Tibial artery (tissue), 4 donors: Measurements from ENCODE around the gene PRKG1.
"Not testable (repeated sequence)": the region's sequence is repeated elsewhere in the genome, so short reads cannot be mapped to it uniquely, and the experiment has no call there.

Experiments
- DNase-seq, 2 donors: peaks; one replicate each; pipeline ENCODE4 v3.0.0-alpha.2; 2019
- H3K27ac ChIP-seq, 2 donors: fragments of 200-600 bp; sonication (generic) in 1 of 2; 1 replicate in 1 of 2; 2 replicates in 1 of 2; pipeline ENCODE4 v1.5.1; 2018 to 2019; ENCODE audit warnings: mild to moderate bottlenecking in 1 of 2
- H3K27me3 ChIP-seq, 2 donors: fragments of 200-600 bp; sonication (generic) in 1 of 2; one replicate each; pipeline versions ENCODE4 v1.5.1 to v1.6.0; 2016 to 2019
- H3K36me3 ChIP-seq, 3 donors: fragments of 200-600 bp; sonication (generic) in 2 of 3; one replicate each; pipeline ENCODE4 v1.5.1; 2016 to 2019; ENCODE audit warnings: mild to moderate bottlenecking in 2 of 3
- H3K4me1 ChIP-seq, 4 donors: fragments of 200-600 bp; sonication (generic) in 2 of 4; 1 replicate in 3 of 4; 2 replicates in 1 of 4; pipeline ENCODE4 v1.5.1; 2016 to 2019
- H3K4me3 ChIP-seq, 2 donors: fragments of 200-600 bp; sonication (generic) in 1 of 2; 1 replicate in 1 of 2; 2 replicates in 1 of 2; pipeline ENCODE4 v1.5.1; 2018 to 2019; ENCODE audit warnings: mild to moderate bottlenecking in 2 of 2
- H3K9me3 ChIP-seq, 3 donors: fragments of 200-600 bp; sonication (generic) in 1 of 3; one replicate each; pipeline ENCODE4 v1.5.1; 2016 to 2019
- CTCF ChIP-seq, 2 experiments: fragments of 200-600 bp in 1 of 2; fragments of 450-650 bp in 1 of 2; IDR thresholded peaks; one replicate each; pipeline ENCODE4 v1.5.1; 2017 to 2019; ENCODE audit warnings: antibody characterized with exemption in 2 of 2, mild to moderate bottlenecking in 1 of 2, moderate library complexity in 1 of 2
- intact Hi-C: fragments of 100-400 bp; cut with DNase I; formaldehyde crosslinking; loops from one replicate; pipeline ENCODE4 v1.15.0; 2023; ENCODE audit warnings: low total_unique reads

PRKG1 gene

GRCh38 chr10:51156926-51157325, 82.6 kb downstream of the PRKG1 start:
- intact Hi-C loops, result no loop called here
- Histone ChIP-seq H3K4me3 (no peak overlapping the region), H3K27ac (no peak overlapping the region), H3K27me3 (no peaks in the 10 kb centered on the region), H3K4me1 (peaks cover 0 to 41% (median 1%) of the 10 kb centered on the region in 4 donors), H3K9me3 (no peaks in the 10 kb centered on the region), H3K36me3 (peaks cover 0 to 11% (median 0%) of the 10 kb centered on the region in 3 donors)
- DNase-seq, result no peak
- TF ChIP-seq CTCF (IDR thresholded peaks at IDR 0.05), result no peak

GRCh38 chr10:51158832-51159231, 84.5 kb downstream of the PRKG1 start:
- TF ChIP-seq CTCF (IDR thresholded peaks at IDR 0.05), result no peak

GRCh38 chr10:51159841-51160240, 85.6 kb downstream of the PRKG1 start:
- H3K4me1 ChIP-seq, result peaks cover 0 to 28% (median 3%) of the 10 kb centered on the region in 4 donors
- DNase-seq, result no peak
- no peak for TF ChIP-seq CTCF (IDR thresholded peaks at IDR 0.05)
- H3K4me3 ChIP-seq, result no peak overlapping the region
- peaks cover 0 to 7% (median 5%) of the 10 kb centered on the region in 3 donors for H3K36me3 ChIP-seq
- H3K9me3 ChIP-seq, result no peaks in the 10 kb centered on the region
- no peaks in the 10 kb centered on the region for H3K27me3 ChIP-seq
- no peak overlapping the region for H3K27ac ChIP-seq
- intact Hi-C loops, result no loop called here

More at GRCh38 chr10:51158832-51159231, 84.5 kb downstream of the PRKG1 start:
- no peak overlapping the region for H3K4me3 ChIP-seq
- H3K36me3 ChIP-seq, result peaks cover 0 to 6% (median 6%) of the 10 kb centered on the region in 3 donors
- H3K4me1 ChIP-seq, result peaks cover 0 to 32% (median 3%) of the 10 kb centered on the region in 4 donors
- no peaks in the 10 kb centered on the region for H3K9me3 ChIP-seq
- H3K27ac ChIP-seq, result no peak overlapping the region
- no peak for DNase-seq
- intact Hi-C loops, result no loop called here
- no peaks in the 10 kb centered on the region for H3K27me3 ChIP-seq

DNA sequence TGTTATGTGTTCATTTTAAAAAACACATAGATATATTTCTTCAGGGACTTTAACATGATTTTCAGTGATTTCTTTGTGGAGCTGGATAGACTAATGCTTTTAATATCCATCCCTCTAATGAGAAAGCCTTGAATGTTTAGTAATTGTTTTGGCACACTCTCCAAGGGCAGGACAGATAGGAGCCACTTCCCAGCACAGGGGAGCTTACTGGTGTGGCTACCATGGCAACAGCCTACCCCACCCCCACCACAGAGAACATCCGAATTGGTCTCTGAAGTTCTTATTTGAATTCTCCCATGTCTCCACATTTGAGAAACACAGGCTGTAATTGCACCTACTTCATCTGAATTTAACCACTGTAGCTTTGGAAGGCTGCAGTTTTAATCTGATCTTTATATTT, 87.7 kb downstream of the PRKG1 start:
- intact Hi-C loops, result no loop called here
- TF ChIP-seq CTCF (IDR thresholded peaks at IDR 0.05), result no peak
- Histone ChIP-seq H3K27ac (no peak overlapping the region), H3K4me3 (no peak overlapping the region), H3K4me1 (peaks cover 0 to 28% (median 3%) of the 10 kb centered on the region in 4 donors), H3K9me3 (no peaks in the 10 kb centered on the region), H3K36me3 (peaks cover 0 to 7% (median 0%) of the 10 kb centered on the region in 3 donors), H3K27me3 (no peaks in the 10 kb centered on the region)
- DNase-seq, result no peak

DNA sequence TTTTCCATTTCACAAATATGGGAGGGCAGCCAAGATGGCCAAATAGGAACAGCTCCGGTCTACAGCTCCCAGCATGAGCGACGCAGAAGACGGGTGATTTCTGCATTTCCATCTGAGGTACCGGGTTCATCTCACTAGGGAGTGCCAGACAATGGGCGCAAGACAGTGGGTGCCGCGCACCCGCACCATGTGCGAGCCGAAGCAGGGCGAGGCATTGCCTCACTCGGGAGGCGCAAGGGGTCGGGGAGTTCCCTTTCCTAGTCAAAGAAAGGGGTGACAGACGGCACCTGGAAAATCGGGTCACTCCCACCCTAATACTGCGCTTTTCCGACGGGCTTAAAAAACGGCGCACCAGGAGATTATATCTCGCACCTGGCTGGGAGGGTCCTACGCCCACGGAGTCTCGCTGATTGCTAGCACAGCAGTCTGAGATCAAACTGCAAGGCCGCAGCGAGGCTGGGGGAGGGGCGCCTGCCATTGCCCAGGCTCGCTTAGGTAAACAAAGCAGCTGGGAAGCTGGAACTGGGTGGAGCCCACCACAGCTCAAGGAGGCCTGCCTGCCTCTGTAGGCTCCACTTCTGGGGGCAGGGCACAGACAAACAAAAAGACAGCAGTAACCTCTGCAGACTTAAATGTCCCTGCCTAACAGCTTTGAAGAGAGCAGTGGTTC, 89.2 kb downstream of the PRKG1 start:
- H3K4me1 ChIP-seq, result peaks cover 0 to 30% (median 3%) of the 10 kb centered on the region in 4 donors
- H3K27ac ChIP-seq, intact Hi-C loops, DNase-seq, H3K36me3 ChIP-seq, H3K9me3 ChIP-seq, H3K27me3 ChIP-seq, H3K4me3 ChIP-seq: not testable (repeated sequence)

- no peak for TF ChIP-seq CTCF (IDR thresholded peaks at IDR 0.05)
- peaks cover 0 to 6% (median 0%) of the 10 kb centered on the region in 3 donors for H3K36me3 ChIP-seq
- H3K27ac ChIP-seq, result no peak overlapping the region
- no peak overlapping the region for H3K4me3 ChIP-seq
- intact Hi-C loops, result no loop called here
- no peaks in the 10 kb centered on the region for H3K9me3 ChIP-seq
- H3K4me1 ChIP-seq, result peaks cover 0 to 41% (median 0%) of the 10 kb centered on the region in 4 donors
- no peaks in the 10 kb centered on the region for H3K27me3 ChIP-seq
- DNase-seq, result no peak
Measured at GRCh38 chr10:51168086-51168815, 94.0 kb downstream of the PRKG1 start.
